PC-3 (cell line): ENCODE measurements around the gene CLMN.

ENCODE experiments used
- CTCF ChIP-seq: fragments of 300-600 bp; sonication (generic); conservative IDR thresholded peaks from 2 replicates; pipeline ENCODE4 v1.5.1; 2017; ENCODE audit warnings: antibody characterized with exemption, low read depth, mild to moderate bottlenecking, low read length
- EZH2 ChIP-seq: fragments of 300-600 bp; sonication (generic); IDR thresholded peaks from one replicate; pipeline ENCODE4 v1.6.1; 2017; ENCODE audit warnings: antibody characterized with exemption, mild to moderate bottlenecking, low read length; ENCODE audit not compliant: unreplicated experiment

GRCh38 chr14:95222151-95222631 is 97.5 kb downstream of the CLMN start:
- TF ChIP-seq CTCF: no peak
- no peak for TF ChIP-seq EZH2
